H1 (cell line): ENCODE results near the gene MLANA. TPM values are rescaled to one million over a fixed set of nuclear protein-coding genes. Genes with fewer than 3 reads are reported as not detected.

Experiments
- CTCF ChIA-PET: fragments of 300-600 bp; sonication (Branson Sonifier 250); formaldehyde crosslinking; loops from one replicate; lab custom pipeline; 2021; ENCODE audit not compliant: partially characterized antibody; lab: Charles Lee
- POLR2A ChIA-PET: fragments of 300-600 bp; sonication (Branson Sonifier 250); formaldehyde crosslinking; loops from one replicate; lab custom pipeline; 2021; ENCODE audit warnings: inconsistent platforms; ENCODE audit not compliant: partially characterized antibody; lab: Charles Lee
- DNase-seq, 2 experiments: peaks; one replicate each; pipeline versions ENCODE4 v3.0.0 to v3.0.0-alpha.2; 2010 to 2022; ENCODE audit warnings: low spot score in 2 of 2, low read depth in 1 of 2, mixed read lengths in 1 of 2
- FAIRE-seq: peaks from 2 replicates; lab custom pipeline; 2011; peaks lifted over from hg19 to GRCh38; lab: Jason Lieb, UNC
- H2AFZ ChIP-seq: 2 replicates; pipeline ENCODE4 v1.8.1; 2012; ENCODE audit warnings: low read length, inconsistent platforms
- H2AK5ac ChIP-seq: 2 replicates; pipeline ENCODE4 v1.6.1; 2013; ENCODE audit warnings: low read depth, low read length
- H2BK120ac ChIP-seq: replicated peaks from 2 replicates; pipeline ENCODE3; 2013; ENCODE audit warnings: low read depth, low read length, inconsistent platforms
- H2BK12ac ChIP-seq: 2 replicates; pipeline ENCODE4 v1.6.1; 2013; ENCODE audit warnings: low read depth, low read length
- H2BK15ac ChIP-seq: 2 replicates; pipeline ENCODE4 v1.6.1; 2013; ENCODE audit warnings: low read length
- H2BK20ac ChIP-seq: 2 replicates; pipeline ENCODE4 v1.6.1; 2013; ENCODE audit warnings: low read length
- H2BK5ac ChIP-seq: 2 replicates; pipeline ENCODE4 v1.6.1; 2013; ENCODE audit warnings: low read depth, low read length
- H3K14ac ChIP-seq: 2 replicates; pipeline ENCODE4 v1.6.1; 2013; ENCODE audit warnings: inconsistent platforms; ENCODE audit not compliant: insufficient read length
- H3K18ac ChIP-seq: 2 replicates; pipeline ENCODE4 v1.6.1; 2013; ENCODE audit warnings: low read length; ENCODE audit errors: extremely low read depth
- H3K23ac ChIP-seq: 2 replicates; pipeline ENCODE4 v1.6.1; 2013; ENCODE audit warnings: inconsistent platforms; ENCODE audit not compliant: insufficient read length
- H3K23me2 ChIP-seq: 2 replicates; pipeline ENCODE4 v1.6.1; 2013; ENCODE audit warnings: low read depth, low read length
- H3K27ac ChIP-seq: 2 replicates; pipeline ENCODE4 v1.6.1; 2011; ENCODE audit warnings: low read depth, low read length, inconsistent platforms
- H3K27me3 ChIP-seq, 4 experiments: replicated peaks in 1 of 4; 1 replicate in 1 of 4; 2 replicates in 3 of 4; pipeline versions ENCODE4 v1.6.1 to v1.8.1; 2011 to 2013; ENCODE audit warnings: low read length in 3 of 4, mild to moderate bottlenecking in 3 of 4, inconsistent platforms in 2 of 4, mixed read lengths in 2 of 4, moderate library complexity in 1 of 4; ENCODE audit not compliant: control insufficient read depth in 3 of 4, insufficient read depth in 3 of 4; ENCODE audit errors: extremely low read depth in 1 of 4
- H3K36me3 ChIP-seq, 4 experiments: 2 replicates each; pipeline versions ENCODE4 v1.6.1 to v1.8.1; 2011 to 2013; ENCODE audit warnings: mild to moderate bottlenecking in 4 of 4, low read length in 3 of 4, moderate library complexity in 2 of 4, control low read depth in 1 of 4, inconsistent platforms in 1 of 4; ENCODE audit not compliant: insufficient read depth in 4 of 4, control insufficient read depth in 2 of 4
- H3K4ac ChIP-seq: replicated peaks from 2 replicates; pipeline ENCODE3; 2013; ENCODE audit warnings: low read length, low read depth, mixed read lengths, inconsistent platforms; ENCODE audit not compliant: insufficient read length
- H3K4me1 ChIP-seq, 4 experiments: replicated peaks in 1 of 4; 1 replicate in 1 of 4; 2 replicates in 3 of 4; pipeline versions ENCODE4 v1.6.1 to v1.8.1; 2011 to 2013; ENCODE audit warnings: low read length in 3 of 4, inconsistent platforms in 2 of 4, mixed read lengths in 1 of 4; ENCODE audit not compliant: insufficient read depth in 4 of 4, control insufficient read depth in 3 of 4
- H3K4me2 ChIP-seq, 2 experiments: 2 replicates each; pipeline versions ENCODE4 v1.6.1 to v1.8.1; 2011 to 2013; ENCODE audit warnings: low read depth in 2 of 2, low read length in 2 of 2, control low read depth in 1 of 2, inconsistent platforms in 1 of 2, mild to moderate bottlenecking in 1 of 2; ENCODE audit not compliant: insufficient read depth in 1 of 2
- H3K4me3 ChIP-seq, 4 experiments: fragments of 200-600, 300-600 bp in 1 of 4; sonication (generic), shearing (Covaris generic), sonication (Bioruptor Twin) in 1 of 4; 2 replicates each; pipeline versions ENCODE4 v1.5.1 to v1.8.1; 2011 to 2016; ENCODE audit warnings: low read length in 4 of 4, low read depth in 3 of 4, control low read depth in 2 of 4, inconsistent platforms in 2 of 4, mild to moderate bottlenecking in 2 of 4, mixed read lengths in 1 of 4, moderate library complexity in 1 of 4; ENCODE audit not compliant: insufficient read depth in 2 of 4; ENCODE audit errors: extremely low read depth in 1 of 4
- H3K56ac ChIP-seq: replicated peaks from 2 replicates; pipeline ENCODE3; 2013; ENCODE audit warnings: low read depth, mild to moderate bottlenecking, mixed read lengths, low read length, inconsistent platforms; ENCODE audit not compliant: insufficient read length
- H3K79me1 ChIP-seq: 2 replicates; pipeline ENCODE4 v1.6.1; 2013; ENCODE audit warnings: low read depth, low read length, control low read depth
- H3K79me2 ChIP-seq, 2 experiments: 2 replicates each; pipeline versions ENCODE4 v1.6.1 to v1.8.1; 2012 to 2013; ENCODE audit warnings: low read length in 2 of 2, mild to moderate bottlenecking in 2 of 2, inconsistent platforms in 1 of 2; ENCODE audit not compliant: insufficient read depth in 2 of 2, control insufficient read depth in 1 of 2
- H3K9ac ChIP-seq, 4 experiments: replicated peaks in 1 of 4; 1 replicate in 1 of 4; 2 replicates in 3 of 4; pipeline versions ENCODE4 v1.6.1 to v1.8.1; 2011 to 2013; ENCODE audit warnings: low read depth in 3 of 4, low read length in 3 of 4, control low read depth in 2 of 4, mild to moderate bottlenecking in 2 of 4, moderate library complexity in 2 of 4, inconsistent platforms in 1 of 4; ENCODE audit errors: extremely low read depth in 1 of 4
- H3K9me3 ChIP-seq, 2 experiments: 2 replicates each; pipeline versions ENCODE4 v1.6.1 to v1.8.1; 2012 to 2013; ENCODE audit warnings: mild to moderate bottlenecking in 2 of 2, moderate library complexity in 2 of 2, control low read depth in 1 of 2, inconsistent platforms in 1 of 2, low read depth in 1 of 2, low read length in 1 of 2, mixed read lengths in 1 of 2; ENCODE audit not compliant: insufficient read depth in 2 of 2
- H4K20me1 ChIP-seq, 2 experiments: replicated peaks in 1 of 2; 2 replicates each; pipeline versions ENCODE3 to v1.8.1; 2011 to 2013; ENCODE audit warnings: inconsistent platforms in 2 of 2, low read length in 2 of 2, mild to moderate bottlenecking in 1 of 2; ENCODE audit not compliant: insufficient read depth in 2 of 2, control insufficient read depth in 1 of 2
- H4K5ac ChIP-seq: 2 replicates; pipeline ENCODE4 v1.6.1; 2013; ENCODE audit warnings: low read length, low read depth, mixed read lengths, inconsistent platforms; ENCODE audit not compliant: insufficient read length
- H4K8ac ChIP-seq: 2 replicates; pipeline ENCODE4 v1.8.0; 2013; ENCODE audit warnings: mild to moderate bottlenecking, moderate library complexity, low read length, inconsistent platforms; ENCODE audit not compliant: insufficient read depth; ENCODE audit errors: extremely low read depth
- H4K91ac ChIP-seq: replicated peaks from 2 replicates; pipeline ENCODE3; 2013; ENCODE audit warnings: low read length, mixed read lengths, inconsistent platforms; ENCODE audit not compliant: insufficient read length
- CHD1 ChIP-seq: IDR thresholded peaks from 2 replicates; pipeline ENCODE4 v1.6.1; 2012; ENCODE audit warnings: low read depth, low read length, improper control_type of control experiment
- CREB1 ChIP-seq: IDR thresholded peaks from 2 replicates; pipeline ENCODE4 v1.6.1; 2012; ENCODE audit warnings: inconsistent platforms
- CTBP2 ChIP-seq: IDR thresholded peaks from 2 replicates; pipeline ENCODE4 v1.7.0; 2011; ENCODE audit warnings: borderline replicate concordance, mild to moderate bottlenecking, moderate library complexity, mixed read lengths, low read length; ENCODE audit not compliant: insufficient read depth, insufficient read length
- FOSL1 ChIP-seq: IDR thresholded peaks from 2 replicates; pipeline ENCODE4 v1.6.1; 2011; ENCODE audit warnings: mild to moderate bottlenecking, low read depth, low read length, moderate library complexity; ENCODE audit not compliant: insufficient read depth
- MAX ChIP-seq: IDR thresholded peaks from 2 replicates; pipeline ENCODE4 v1.6.1; 2012; ENCODE audit warnings: inconsistent platforms
- POLR2AphosphoS5 ChIP-seq: IDR thresholded peaks from 2 replicates; pipeline ENCODE4 v1.6.1; 2011; ENCODE audit warnings: low read depth, low read length
- POU5F1 ChIP-seq: IDR thresholded peaks from 2 replicates; pipeline ENCODE4 v1.6.1; 2011; ENCODE audit warnings: low read depth, mild to moderate bottlenecking, low read length, moderate library complexity
- RBBP5 ChIP-seq: IDR thresholded peaks from 2 replicates; pipeline ENCODE4 v1.7.1; 2012; ENCODE audit warnings: low read depth, mild to moderate bottlenecking, inconsistent platforms, low read length, moderate library complexity, borderline replicate concordance
- SIN3A ChIP-seq, 2 experiments: IDR thresholded peaks in 1 of 2; conservative IDR thresholded peaks in 1 of 2; 2 replicates each; pipeline ENCODE4 v1.6.1; 2011 to 2012; ENCODE audit warnings: low read length in 2 of 2, improper control_type of control experiment in 1 of 2, low read depth in 1 of 2, mild to moderate bottlenecking in 1 of 2
- SIX5 ChIP-seq: IDR thresholded peaks from 2 replicates; pipeline ENCODE4 v1.6.1; 2011; ENCODE audit warnings: mild to moderate bottlenecking, low read depth, low read length
- SP2 ChIP-seq: IDR thresholded peaks from 2 replicates; pipeline ENCODE4 v1.6.1; 2012; ENCODE audit warnings: mild to moderate bottlenecking, low read length, inconsistent platforms
- SRF ChIP-seq: IDR thresholded peaks from 2 replicates; pipeline ENCODE4 v1.6.1; 2011; ENCODE audit warnings: mild to moderate bottlenecking, low read depth, low read length, moderate library complexity
- SUZ12 ChIP-seq: fragments of 200-600 bp; sonication (generic); IDR thresholded peaks from 2 replicates; pipeline ENCODE4 v1.6.1; 2012; ENCODE audit warnings: mild to moderate bottlenecking, inconsistent platforms, low read length, moderate library complexity, mixed read lengths
- TAF1 ChIP-seq: IDR thresholded peaks from 2 replicates; pipeline ENCODE4 v1.6.1; 2011; ENCODE audit warnings: mild to moderate bottlenecking, low read depth, low read length
- TEAD4 ChIP-seq: IDR thresholded peaks from 2 replicates; pipeline ENCODE4 v1.6.1; 2012; ENCODE audit warnings: low read depth, low read length, inconsistent platforms, mixed read lengths
- polyA plus RNA-seq, 7 experiments: library from polyadenylated mRNA; depleted of rRNA in 3 of 7; stranded (reverse) in 5 of 7; unstranded in 2 of 7; fragments of >200 nt in 5 of 7; fragments of 200-250 nt in 2 of 7; gene quantifications; 1 replicate in 5 of 7; 2 replicates in 1 of 7; 4 replicates in 1 of 7; pipeline versions ENCODE4 v1.2.1 to v1.2.3, GENCODE V29; 2011 to 2013; ENCODE audit warnings: missing spikeins in 2 of 7, mixed read lengths in 2 of 7
- total RNA-seq: library from RNA; stranded (reverse); fragmentation: NEBNext Ultra II Directional; extraction: Animal tissue kit (Norgen Biotek cat#: 25700); gene quantifications from 2 replicates; pipeline ENCODE4 v1.2.1, GENCODE V29; 2021
- TF ChIP-seq, protein P1 (sequence below): IDR thresholded peaks from 2 replicates; pipeline ENCODE4 v1.6.1; 2012; ENCODE audit warnings: inconsistent platforms

The MLANA gene
- total and polyA plus RNA-seq, 2 of the 8 experiments (the other 6 are each of a cell fraction or from before 2014, with no cell fraction given) = not detected

DNA sequence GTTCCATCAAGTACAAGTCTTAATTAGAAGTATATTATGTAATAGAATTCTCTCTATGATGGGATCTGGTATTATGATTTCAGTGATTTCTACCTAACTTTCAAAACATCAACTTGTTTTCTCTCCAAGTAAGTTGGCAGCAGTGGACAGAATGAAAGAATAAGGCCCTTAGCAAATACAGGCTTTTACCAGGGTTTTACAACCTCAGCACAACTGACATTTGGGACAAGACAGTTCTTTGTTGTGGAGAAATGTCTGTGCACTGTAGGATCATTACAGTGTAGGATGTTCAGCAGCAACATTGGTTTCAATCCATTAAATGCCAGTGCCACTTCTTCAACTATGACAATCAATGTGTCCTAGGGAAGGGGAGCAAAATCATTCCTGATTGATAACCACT lies 48.8 kb downstream of the MLANA start:
- Histone ChIP-seq H2BK5ac (no peak overlapping the region), H4K20me1 (no peaks in the 10 kb centered on the region), H2AFZ (no peak overlapping the region), H3K27ac (no peak overlapping the region), H3K79me1 (no peaks in the 10 kb centered on the region), H2AK5ac (no peak overlapping the region), H3K4me1 (no peaks in the 10 kb centered on the region; a peak in 1 of 7 replicates), H3K9me3 (no peaks in the 10 kb centered on the region), H2BK15ac (no peak overlapping the region), H4K91ac (no peak overlapping the region), H4K8ac (no peak overlapping the region), H2BK120ac (no peak overlapping the region), H3K56ac (no peak overlapping the region), H3K36me3 (no peaks in the 10 kb centered on the region), H3K23ac (no peak overlapping the region), H3K9ac (no peak overlapping the region), H3K4me2 (no peak overlapping the region), H3K23me2 (no peaks in the 10 kb centered on the region), H4K5ac (no peak overlapping the region), H3K14ac (no peak overlapping the region), H3K27me3 (no peaks in the 10 kb centered on the region), H3K4ac (no peak overlapping the region), H2BK12ac (no peak overlapping the region), H3K79me2 (no peaks in the 10 kb centered on the region), H2BK20ac (no peak overlapping the region), H3K18ac (no peak overlapping the region), H3K4me3 (no peak overlapping the region)
- no peak for FAIRE-seq
- CTCF ChIA-PET = interaction anchor here (1.1 kb wide), 1 partner anchor 115 kb away, joined by 3 read pairs; no protein-coding TSS in a partner anchor
- DNase-seq = no peak
- POLR2A ChIA-PET = no interaction called here
- TF ChIP-seq RBBP5 (no peak), POU5F1 (no peak), SUZ12 (no peak), CTBP2 (no peak), SRF (no peak), SP2 (no peak), POLR2AphosphoS5 (no peak), FOSL1 (no peak), TEAD4 (no peak), SIX5 (no peak), MAX (no peak), CHD1 (no peak), CREB1 (no peak), SIN3A (conservative IDR thresholded peaks at IDR 0.05 in 1 of 2, IDR thresholded peaks at IDR 0.05 in 1 of 2; ENCODE audit: low read depth in 1 of 2, low read length in 2 of 2) (no peak), TAF1 (no peak)
- TF ChIP-seq, protein P1, sequence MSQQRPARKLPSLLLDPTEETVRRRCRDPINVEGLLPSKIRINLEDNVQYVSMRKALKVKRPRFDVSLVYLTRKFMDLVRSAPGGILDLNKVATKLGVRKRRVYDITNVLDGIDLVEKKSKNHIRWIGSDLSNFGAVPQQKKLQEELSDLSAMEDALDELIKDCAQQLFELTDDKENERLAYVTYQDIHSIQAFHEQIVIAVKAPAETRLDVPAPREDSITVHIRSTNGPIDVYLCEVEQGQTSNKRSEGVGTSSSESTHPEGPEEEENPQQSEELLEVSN = no peak
